NT2/D1 (cell line): Measurements from ENCODE around the gene SMIM28.

Experiments
- DNase-seq: peaks from one replicate; pipeline ENCODE4 v3.0.0-alpha.2; 2011; ENCODE audit warnings: low read depth, low spot score
- H3K27me3 ChIP-seq: 2 replicates; pipeline ENCODE4 v1.6.0; 2011; ENCODE audit warnings: mild to moderate bottlenecking; ENCODE audit not compliant: insufficient read length, insufficient read depth
- H3K36me3 ChIP-seq: 2 replicates; pipeline ENCODE4 v1.6.1; 2011; ENCODE audit warnings: mild to moderate bottlenecking, low read length, mixed read lengths; ENCODE audit not compliant: insufficient read depth, insufficient read length
- H3K4me1 ChIP-seq: 2 replicates; pipeline ENCODE4 v1.5.1; 2011; ENCODE audit not compliant: insufficient read depth, insufficient read length
- H3K4me3 ChIP-seq: 2 replicates; pipeline ENCODE4 v1.5.1; 2011; ENCODE audit warnings: low read depth; ENCODE audit not compliant: insufficient read length
- H3K9ac ChIP-seq: 2 replicates; pipeline ENCODE4 v1.6.0; 2011; ENCODE audit warnings: low read depth; ENCODE audit not compliant: insufficient read length
- H3K9me3 ChIP-seq: 2 replicates; pipeline ENCODE4 v1.5.1; 2011; ENCODE audit warnings: mild to moderate bottlenecking, low read length; ENCODE audit not compliant: insufficient read depth
- SUZ12 ChIP-seq: IDR thresholded peaks from 2 replicates; pipeline ENCODE4 v1.6.1; 2011; ENCODE audit not compliant: insufficient read length, insufficient read depth; ENCODE audit errors: extremely low read depth
- YY1 ChIP-seq: IDR thresholded peaks from 2 replicates; pipeline ENCODE4 v1.6.1; 2011; ENCODE audit not compliant: insufficient read length, insufficient read depth
- ZNF274 ChIP-seq: IDR thresholded peaks from 2 replicates; pipeline ENCODE4 v1.6.1; 2011; ENCODE audit warnings: mild to moderate bottlenecking, low read depth, low read length

The SMIM28 gene

DNA sequence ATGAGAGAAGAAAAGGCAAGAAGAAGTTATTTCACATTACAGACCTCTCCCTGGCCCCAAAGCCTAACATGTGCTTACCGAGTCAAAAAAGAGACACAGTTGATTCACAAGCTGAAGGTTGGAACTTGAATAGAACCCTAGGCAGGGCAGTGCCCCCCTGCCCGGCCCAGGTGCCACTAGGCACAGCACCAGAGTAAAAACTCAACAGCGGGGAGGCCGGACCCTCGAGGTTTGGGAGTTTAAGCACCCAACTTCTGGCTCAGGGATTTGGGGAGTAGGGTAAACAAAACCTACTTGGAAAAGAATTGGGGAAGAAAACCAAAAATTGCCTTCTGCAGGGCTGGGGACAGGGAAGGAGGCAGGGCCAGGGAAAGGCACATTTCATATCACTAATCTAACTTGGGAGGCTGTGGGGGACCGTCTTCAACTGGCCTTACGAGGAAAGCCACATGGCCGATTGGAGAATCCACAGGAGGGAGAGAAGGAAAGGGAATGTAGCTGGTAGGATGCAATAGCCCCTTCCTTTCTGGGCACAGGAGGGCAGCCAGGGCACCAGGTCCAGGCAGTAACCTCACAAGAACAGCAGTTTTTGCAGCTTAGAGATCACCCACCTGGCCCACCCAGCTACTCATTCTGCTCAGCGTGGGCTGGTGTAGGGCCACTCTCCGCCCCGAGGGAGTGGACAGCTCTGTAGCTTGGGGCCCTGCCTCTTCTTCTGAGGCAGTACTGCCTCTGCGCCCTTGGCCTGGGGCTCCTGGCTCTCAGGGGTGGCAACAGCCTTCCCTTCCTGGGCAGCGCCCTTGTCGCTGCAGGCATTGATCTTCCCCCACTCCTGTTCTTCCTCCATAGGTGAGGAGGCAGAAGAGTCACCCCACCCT lies 24.5 kb downstream of the SMIM28 start:
- TF ChIP-seq SUZ12 (no peak), ZNF274 (no peak), YY1 (no peak)
- DNase-seq: no peak
- no peaks in the 10 kb centered on the region for H3K9me3 ChIP-seq
- peaks cover 18% of the 10 kb centered on the region for H3K36me3 ChIP-seq
- peaks cover 2% of the 10 kb centered on the region for H3K4me1 ChIP-seq
- H3K4me3 ChIP-seq: no peak overlapping the region
- no peak overlapping the region for H3K9ac ChIP-seq
- no peaks in the 10 kb centered on the region for H3K27me3 ChIP-seq

DNA sequence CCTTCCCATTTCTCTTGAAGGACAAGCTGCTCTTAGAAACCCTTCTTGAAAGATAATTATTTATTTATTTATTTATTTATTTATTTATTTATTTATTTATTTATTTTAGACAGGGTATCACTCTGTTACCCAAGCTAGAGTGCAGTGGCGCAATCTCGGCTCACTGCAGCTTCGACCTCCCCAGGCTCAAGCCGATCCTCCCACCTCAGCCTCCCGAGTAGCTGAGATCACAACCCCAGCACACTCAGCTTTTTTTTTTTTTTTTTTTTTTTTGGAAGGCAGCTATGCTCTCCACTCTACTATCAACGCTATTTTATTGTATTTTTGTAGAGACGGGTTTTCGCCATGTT lies 25.1 kb downstream of the SMIM28 start:
- Histone ChIP-seq H3K4me1 (peaks cover 2% of the 10 kb centered on the region), H3K36me3 (peaks cover 24% of the 10 kb centered on the region), H3K9ac (no peak overlapping the region), H3K9me3 (no peaks in the 10 kb centered on the region), H3K4me3 (peak overlapping the region; percentile 61), H3K27me3 (no peaks in the 10 kb centered on the region)
- TF ChIP-seq YY1: no peak
- no peak for DNase-seq

DNA sequence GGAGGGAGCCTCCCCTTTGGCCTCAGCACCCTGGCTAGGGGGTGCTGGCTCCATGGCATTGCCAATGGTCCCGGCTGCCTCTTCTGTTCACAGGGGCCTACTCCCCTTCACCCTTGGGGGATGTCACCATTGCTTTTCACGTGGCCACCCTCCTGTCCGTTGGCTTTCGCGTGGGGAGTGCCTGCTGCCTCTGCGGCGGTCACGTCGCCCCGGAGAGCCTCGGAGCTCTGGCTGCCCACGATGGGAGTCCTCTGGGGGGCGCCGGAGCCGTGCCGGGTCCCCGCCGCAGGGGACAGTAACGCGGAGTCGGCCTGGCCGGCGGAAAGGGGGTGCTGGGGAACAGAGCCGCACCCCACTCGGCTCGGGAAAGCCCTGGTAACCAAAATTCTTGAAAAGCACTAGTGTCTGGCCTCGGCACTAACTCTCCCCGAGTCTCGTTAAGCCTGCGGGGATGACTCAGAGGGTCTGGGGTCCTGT lies 25.7 kb downstream of the SMIM28 start:
- H3K4me3 ChIP-seq: peak overlapping the region; percentile 61
- peak overlapping the region; percentile 85 for H3K9ac ChIP-seq
- peaks cover 2% of the 10 kb centered on the region for H3K4me1 ChIP-seq
- H3K36me3 ChIP-seq: peaks cover 30% of the 10 kb centered on the region
- H3K9me3 ChIP-seq: no peaks in the 10 kb centered on the region
- no peak for DNase-seq
- no peaks in the 10 kb centered on the region for H3K27me3 ChIP-seq
- TF ChIP-seq ZNF274 (no peak), YY1 (no peak), SUZ12 (no peak)

DNA sequence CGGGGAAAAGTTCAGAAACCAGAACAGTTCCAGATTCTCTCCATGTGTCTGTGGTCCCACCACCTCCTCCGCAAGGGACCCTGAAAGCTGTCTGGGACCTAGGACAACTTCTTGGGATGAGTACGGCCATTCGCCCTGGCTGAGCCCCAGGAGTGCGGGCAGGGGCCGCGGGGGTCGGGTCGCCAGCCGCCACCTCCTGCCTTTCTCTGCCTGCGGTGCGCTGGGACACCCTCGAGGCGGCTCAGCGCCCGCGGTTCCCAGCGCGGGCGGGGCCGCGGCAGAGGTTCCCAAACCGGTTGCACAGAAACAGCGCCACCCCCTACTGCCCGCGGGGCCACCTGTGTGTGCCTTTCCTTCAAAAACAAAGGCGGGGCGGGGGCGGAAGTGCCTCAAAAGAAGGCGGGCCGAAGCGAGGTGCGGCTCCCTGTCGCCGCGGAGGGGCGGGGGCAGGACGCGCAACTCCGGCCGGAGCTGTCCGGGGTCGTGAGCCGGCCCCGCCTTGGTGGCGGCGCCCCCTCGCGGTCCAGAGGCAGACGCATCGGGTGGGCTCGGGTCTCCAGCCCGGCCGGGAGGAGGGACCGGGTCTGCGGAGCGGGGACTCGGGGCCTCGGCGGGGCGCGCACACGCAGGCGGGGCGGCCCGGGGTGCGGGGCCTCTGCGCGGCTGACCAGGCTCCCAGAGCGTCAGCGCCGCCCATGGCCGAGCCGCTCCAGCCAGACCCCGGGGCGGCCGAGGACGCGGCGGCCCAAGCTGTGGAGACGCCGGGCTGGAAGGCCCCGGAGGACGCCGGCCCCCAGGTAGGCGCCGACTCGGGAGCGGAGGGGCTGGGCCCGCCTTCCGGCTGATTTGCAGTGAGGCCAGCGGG lies 26.3 kb downstream of the SMIM28 start, which contains the start of gene HEBP2:
HEBP2 (plus strand) TSS at position 423 of the 865 bp plus-strand sequence; CDS start at position 696, 273 bp downstream.
- peak within 1 kb of the TSS; percentile 76 for H3K4me3 ChIP-seq
- TF ChIP-seq ZNF274 (no peak), SUZ12 (no peak), YY1 (no peak)
- H3K4me1 ChIP-seq: peaks cover 2% of the 10 kb centered on the region
- DNase-seq: peak; percentile 89
- H3K27me3 ChIP-seq: no peaks in the 10 kb centered on the region
- H3K36me3 ChIP-seq: peaks cover 36% of the 10 kb centered on the region
- H3K9ac ChIP-seq: peak within 1 kb of the TSS; percentile 85
- no peaks in the 10 kb centered on the region for H3K9me3 ChIP-seq

DNA sequence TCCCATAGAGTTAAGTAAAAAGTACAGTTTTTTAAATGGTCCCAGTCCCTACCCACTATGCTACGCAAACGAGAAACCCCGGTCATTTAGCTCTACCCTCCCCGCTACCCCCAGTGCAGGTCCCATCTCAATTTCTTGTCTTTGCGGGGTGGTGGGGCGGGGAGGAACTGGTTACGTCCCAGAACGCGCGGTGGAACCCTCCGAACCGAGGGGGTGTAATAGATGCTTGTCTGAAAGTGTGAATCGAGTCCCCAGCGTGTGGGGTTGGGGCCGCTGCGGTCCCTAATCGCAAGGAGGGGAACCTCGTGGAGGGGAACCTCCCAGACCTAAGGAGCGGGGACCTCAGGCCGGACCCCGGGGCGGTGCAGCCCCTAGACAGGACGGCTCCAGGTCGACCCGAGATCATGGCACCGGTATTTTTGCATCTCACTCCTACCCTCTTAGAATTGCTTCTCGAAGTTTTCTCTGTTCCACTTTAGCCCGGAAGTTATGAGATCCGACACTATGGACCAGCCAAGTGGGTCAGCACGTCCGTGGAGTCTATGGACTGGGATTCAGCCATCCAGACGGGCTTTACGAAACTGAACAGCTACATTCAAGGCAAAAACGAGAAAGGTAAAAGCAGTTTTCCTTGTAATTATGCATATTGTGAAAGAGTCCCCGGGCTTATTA lies 27.1 kb downstream of the SMIM28 start:
- no peak for DNase-seq
- Histone ChIP-seq H3K36me3 (peaks cover 43% of the 10 kb centered on the region), H3K9ac (peak overlapping the region; percentile 83), H3K9me3 (no peaks in the 10 kb centered on the region), H3K4me1 (peaks cover 2% of the 10 kb centered on the region), H3K27me3 (no peaks in the 10 kb centered on the region), H3K4me3 (peak overlapping the region; percentile 76)
- TF ChIP-seq ZNF274 (no peak), YY1 (no peak), SUZ12 (no peak)

DNA sequence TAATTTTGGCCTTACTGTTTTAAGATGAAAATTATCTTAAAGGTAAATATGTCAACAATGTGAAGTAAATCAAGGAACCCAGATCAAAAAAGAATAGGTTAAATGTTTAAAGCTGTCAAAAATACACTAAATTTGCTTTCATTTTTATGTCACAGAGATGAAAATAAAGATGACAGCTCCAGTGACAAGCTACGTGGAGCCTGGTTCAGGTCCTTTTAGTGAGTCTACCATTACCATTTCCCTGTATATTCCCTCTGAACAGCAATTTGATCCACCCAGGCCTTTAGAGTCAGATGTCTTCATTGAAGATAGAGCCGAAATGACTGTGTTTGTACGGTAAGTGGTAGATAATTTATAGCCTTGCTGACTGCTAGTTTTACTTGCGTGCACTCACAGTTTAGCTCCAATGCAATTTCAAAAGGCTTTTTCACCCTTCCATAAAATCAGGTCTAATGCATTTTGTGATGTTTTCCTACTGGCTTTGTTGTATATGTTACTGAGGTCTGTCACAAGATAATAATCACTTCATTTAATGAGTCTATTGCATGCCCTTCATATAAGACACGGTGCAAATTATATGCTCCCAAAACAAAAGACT lies 28.2 kb downstream of the SMIM28 start:
- DNase-seq: no peak
- Histone ChIP-seq H3K9ac (no peak overlapping the region), H3K27me3 (no peaks in the 10 kb centered on the region), H3K9me3 (no peaks in the 10 kb centered on the region), H3K4me3 (no peak overlapping the region), H3K36me3 (peaks cover 49% of the 10 kb centered on the region), H3K4me1 (peaks cover 2% of the 10 kb centered on the region)
- no peak for TF ChIP-seq ZNF274

DNA sequence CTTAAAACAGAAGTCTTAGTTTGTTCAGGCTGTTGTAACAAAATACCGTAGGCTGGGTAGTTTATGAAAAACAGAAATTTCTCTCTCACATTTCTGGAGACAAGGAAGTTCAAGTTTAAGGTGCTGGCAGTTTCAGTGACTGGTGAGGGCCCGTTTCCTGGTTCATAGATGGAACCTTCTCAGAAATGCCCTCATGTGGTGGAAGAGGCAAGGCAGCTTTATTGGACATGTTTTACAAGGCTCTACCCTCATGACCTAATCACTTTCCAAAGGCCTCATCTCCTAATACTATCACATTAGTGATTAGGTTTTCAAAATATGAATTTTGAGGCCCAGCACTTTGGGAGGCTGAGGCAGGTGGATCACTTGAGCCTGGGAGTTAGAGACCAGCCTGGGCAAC lies 28.7 kb downstream of the SMIM28 start:
- H3K27me3 ChIP-seq: no peaks in the 10 kb centered on the region
- no peak overlapping the region for H3K9ac ChIP-seq
- no peak overlapping the region for H3K4me3 ChIP-seq
- TF ChIP-seq SUZ12: no peak
- TF ChIP-seq ZNF274: no peak
- TF ChIP-seq YY1: no peak
- no peak for DNase-seq
- no peaks in the 10 kb centered on the region for H3K9me3 ChIP-seq
- H3K36me3 ChIP-seq: peaks cover 51% of the 10 kb centered on the region
- H3K4me1 ChIP-seq: peaks cover 2% of the 10 kb centered on the region
